Measurements from ENCODE around the gene MARCHF10. TPM values are rescaled to one million over a fixed set of nuclear protein-coding genes. Genes with fewer than 3 reads are reported as not detected.

Gene MARCHF10
- total RNA-seq, 4 donors from 2014 or later, result 0.28 TPM; not detected in 3

DNA sequence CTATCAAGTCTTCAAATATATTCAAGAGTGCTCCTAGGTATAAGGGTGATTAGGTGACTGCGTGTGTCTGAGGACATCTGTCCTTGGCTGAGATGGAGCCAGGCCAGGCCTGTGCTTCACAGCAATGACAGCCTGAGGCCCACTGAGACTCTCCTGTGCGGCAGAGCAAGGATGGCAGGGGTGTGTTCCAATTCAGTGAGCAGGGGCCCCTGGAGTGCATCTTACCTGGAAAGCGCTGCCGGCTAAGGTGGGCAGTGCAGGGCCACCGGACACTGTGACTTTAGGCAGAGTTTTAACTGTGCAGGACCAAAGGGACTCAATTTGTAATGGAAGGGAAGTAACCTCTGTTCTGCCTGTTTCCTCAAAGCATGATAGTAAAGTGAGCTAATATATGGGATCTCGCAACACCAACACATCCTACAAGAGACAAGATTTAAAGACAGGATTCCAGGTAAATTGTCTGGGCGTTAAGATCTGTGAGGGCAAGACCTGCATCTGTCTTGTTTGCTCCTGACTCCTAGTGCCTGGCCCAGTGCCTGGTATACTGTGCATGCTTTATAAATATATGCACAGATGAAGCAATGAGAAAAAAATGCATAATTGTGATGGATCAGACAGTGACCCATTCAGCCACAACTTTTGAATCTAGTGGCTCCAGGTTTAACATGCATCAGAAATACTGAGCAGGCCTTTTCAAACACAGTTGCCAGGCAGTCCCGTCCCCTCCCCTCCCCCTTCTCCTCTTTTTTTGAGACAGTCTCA is 93.9 kb downstream of the MARCHF10 start:
- TF ChIP-seq, protein P1, sequence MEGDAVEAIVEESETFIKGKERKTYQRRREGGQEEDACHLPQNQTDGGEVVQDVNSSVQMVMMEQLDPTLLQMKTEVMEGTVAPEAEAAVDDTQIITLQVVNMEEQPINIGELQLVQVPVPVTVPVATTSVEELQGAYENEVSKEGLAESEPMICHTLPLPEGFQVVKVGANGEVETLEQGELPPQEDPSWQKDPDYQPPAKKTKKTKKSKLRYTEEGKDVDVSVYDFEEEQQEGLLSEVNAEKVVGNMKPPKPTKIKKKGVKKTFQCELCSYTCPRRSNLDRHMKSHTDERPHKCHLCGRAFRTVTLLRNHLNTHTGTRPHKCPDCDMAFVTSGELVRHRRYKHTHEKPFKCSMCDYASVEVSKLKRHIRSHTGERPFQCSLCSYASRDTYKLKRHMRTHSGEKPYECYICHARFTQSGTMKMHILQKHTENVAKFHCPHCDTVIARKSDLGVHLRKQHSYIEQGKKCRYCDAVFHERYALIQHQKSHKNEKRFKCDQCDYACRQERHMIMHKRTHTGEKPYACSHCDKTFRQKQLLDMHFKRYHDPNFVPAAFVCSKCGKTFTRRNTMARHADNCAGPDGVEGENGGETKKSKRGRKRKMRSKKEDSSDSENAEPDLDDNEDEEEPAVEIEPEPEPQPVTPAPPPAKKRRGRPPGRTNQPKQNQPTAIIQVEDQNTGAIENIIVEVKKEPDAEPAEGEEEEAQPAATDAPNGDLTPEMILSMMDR (IDR thresholded peaks at IDR 0.05), result no peak
- DNase-seq (ENCODE audit: low spot score), result no peak
- no peak for ATAC-seq (ENCODE audit: low FRiP score)

DNA sequence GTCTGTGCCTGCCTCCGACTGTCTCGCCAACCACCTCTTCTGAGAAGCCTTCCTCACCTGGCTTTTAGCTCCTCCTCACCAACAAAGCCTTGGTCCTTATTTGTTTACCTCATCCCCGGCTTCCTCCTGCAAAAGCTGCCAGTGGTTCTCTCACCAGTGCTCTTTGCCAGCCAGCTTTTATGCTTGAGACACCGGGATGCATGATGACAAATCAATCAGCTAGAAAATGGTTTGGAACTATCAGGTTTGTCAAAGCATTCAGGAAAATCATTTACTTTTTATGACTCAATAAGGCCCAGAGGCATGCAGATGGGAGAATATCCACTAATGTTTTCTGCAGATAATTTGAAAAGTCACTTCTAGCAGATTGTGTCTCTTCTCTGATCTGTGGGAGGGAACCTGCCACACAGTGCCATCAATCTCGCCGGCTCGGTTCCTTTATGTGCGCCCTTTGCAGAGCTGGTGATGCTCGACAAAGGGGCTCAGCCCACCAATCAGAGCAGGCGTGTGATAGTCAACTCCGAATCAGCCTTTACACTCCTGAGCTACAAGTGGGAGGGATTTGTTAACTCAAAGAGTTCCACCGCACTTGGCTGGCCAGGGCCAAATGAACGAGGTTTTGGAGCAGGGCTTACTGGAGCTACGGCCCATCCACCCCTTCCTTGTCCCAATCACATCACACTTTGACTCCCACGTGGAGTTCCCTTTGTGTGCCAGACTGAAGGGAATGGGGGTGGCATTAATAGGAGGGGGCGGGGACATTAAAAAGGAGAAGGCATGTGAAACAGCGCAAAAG is 94.8 kb downstream of the MARCHF10 start:
- TF ChIP-seq, protein P1 (IDR thresholded peaks at IDR 0.05), result no peak
- no peak for DNase-seq (ENCODE audit: low spot score)
- ATAC-seq (ENCODE audit: low FRiP score), result no peak

DNA sequence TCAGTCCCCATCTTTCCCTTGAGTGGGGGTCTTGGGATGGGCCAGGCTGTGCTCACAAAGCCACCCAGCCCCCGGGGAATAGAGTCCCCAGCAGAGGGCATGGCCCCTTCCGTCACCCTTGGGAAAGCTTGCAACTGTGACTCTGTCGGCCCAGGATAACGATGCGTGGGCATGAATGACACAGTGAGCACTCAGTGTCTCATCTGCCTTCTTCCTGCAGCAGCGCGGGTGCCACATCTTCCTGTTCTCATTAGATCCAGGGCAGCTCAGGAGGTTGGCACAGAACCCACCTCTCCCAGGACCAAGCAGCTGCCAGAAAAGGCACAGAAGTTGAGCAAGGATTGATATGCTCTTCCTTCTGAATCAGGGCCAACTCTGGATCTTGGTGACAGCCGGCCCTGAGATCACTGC is 95.9 kb downstream of the MARCHF10 start:
- no peak for ATAC-seq (ENCODE audit: low FRiP score)
- DNase-seq (ENCODE audit: low spot score), result no peak
- TF ChIP-seq, protein P1 (IDR thresholded peaks at IDR 0.05), result no peak

DNA sequence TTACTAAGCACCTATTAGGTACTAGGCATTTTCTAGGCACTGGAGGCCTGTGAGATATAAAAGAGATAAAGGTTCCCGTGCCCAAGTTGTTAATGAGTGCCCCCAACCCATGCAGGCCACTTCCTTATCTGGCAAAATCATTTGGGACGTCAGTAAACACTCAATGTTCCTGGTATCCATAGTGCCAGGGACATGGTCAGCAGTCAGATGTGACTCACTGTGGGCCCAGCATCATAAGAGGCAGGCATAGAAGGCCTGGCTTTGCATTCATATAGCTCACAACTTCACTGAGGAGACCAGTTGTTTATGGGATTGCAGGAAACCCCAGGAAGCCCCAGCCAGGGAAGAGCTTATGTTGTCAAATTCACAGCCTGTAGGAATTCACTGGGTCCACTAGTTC is 99.5 kb downstream of the MARCHF10 start:
- DNase-seq (ENCODE audit: low spot score) (no peak), ATAC-seq (ENCODE audit: low FRiP score) (no peak)
- TF ChIP-seq, protein P1 (IDR thresholded peaks at IDR 0.05), result no peak

DNA sequence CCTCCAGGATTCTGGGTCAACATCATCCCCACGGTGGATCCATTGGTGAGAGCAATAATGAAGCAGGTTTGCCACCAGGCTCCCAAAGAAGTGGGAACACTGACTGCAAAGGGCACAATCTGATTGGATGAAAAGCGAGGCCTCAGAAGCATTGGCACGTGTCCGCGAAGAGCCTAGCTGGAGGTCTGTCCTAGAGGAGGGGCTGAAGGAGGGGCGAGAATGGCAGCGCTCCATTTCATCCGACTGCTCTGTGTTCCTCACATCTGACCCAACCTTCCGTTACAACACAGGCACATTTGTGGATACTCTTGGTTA is 100.7 kb downstream of the MARCHF10 start:
- TF ChIP-seq, protein P1 (IDR thresholded peaks at IDR 0.05), result no peak
- ATAC-seq (ENCODE audit: low FRiP score) (no peak), DNase-seq (ENCODE audit: low spot score) (no peak)

DNA sequence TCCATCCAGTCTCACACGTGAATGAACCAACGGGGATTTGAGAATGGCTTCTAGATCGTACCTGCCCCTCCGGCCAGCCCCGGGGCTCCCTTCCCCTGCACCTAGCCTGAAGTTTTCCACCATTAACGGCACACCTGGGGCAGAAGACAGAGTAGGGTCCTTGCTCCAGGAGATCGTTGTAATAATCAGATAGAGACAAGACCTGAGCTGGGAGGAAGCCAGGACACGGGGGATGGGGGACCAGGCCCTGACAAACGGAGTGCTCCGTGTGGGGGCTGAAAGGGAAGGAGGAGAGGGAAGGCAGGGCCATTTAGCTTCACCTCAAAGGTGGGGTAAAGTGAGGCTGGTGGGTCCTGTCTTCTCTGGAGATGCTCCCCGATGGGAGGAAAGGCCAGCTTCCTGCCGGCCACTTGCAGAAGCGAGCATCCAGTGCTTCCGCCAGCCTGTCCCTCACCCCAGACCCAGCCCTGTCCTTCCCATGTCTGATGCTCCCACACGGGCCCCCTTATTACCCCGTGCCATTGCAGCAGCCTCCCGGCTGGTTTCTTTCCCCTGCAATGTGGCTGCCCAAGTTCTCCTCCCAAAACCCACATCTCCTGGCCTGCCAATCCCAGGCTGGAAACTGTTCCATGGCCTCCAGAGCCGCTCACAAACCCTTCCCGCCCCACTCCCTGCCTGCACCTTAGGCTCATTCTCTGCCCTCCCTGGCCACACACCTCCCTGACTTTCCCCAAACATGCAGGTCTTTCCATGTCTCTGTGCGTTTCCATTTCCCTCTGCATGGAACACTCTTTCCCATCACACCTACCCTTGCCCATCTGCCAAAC is 101.3 kb downstream of the MARCHF10 start:
- no peak for ATAC-seq (ENCODE audit: low FRiP score)
- DNase-seq (ENCODE audit: low spot score), result no peak
- TF ChIP-seq, protein P1 (IDR thresholded peaks at IDR 0.05), result no peak

All from omental fat pad (tissue), 4 donors.